Stimulated activated CD4-positive, alpha-beta T cell treated with anti-CD3 and anti-CD28 coated beads, Interleukin-1b, Interleukin-23, amount 100 ng/mL, for 4 hours (primary cell): Measurements from ENCODE around the gene SRPK2.

ENCODE experiments used
- DNase-seq, 2 donors: peaks; one replicate each; pipeline ENCODE4 v3.0.0-alpha.2; 2020; ENCODE audit warnings: low read depth in 2 of 2

Gene SRPK2

GRCh38 chr7:105098863-105099515 is 289.7 kb downstream of the SRPK2 start:
- no peak for DNase-seq

- DNase-seq, result no peak
Measured at GRCh38 chr7:105097619-105098018, 291.1 kb downstream of the SRPK2 start.

- DNase-seq, result no peak
Measured at GRCh38 chr7:105096306-105096705, 292.4 kb downstream of the SRPK2 start.

GRCh38 chr7:105094966-105095365 is 293.8 kb downstream of the SRPK2 start:
- no peak for DNase-seq

- no peak for DNase-seq
Measured at GRCh38 chr7:105088456-105088855, 300.3 kb downstream of the SRPK2 start.

GRCh38 chr7:105087981-105088380 is 300.7 kb downstream of the SRPK2 start:
- DNase-seq, result no peak

- DNase-seq, result no peak
Measured at GRCh38 chr7:105086850-105087249, 301.9 kb downstream of the SRPK2 start.

GRCh38 chr7:105084581-105084980 is 304.1 kb downstream of the SRPK2 start:
- no peak for DNase-seq

- DNase-seq, result no peak
Measured at GRCh38 chr7:105079348-105079747, 309.4 kb downstream of the SRPK2 start.

GRCh38 chr7:105073143-105073542 is 315.6 kb downstream of the SRPK2 start:
- no peak for DNase-seq

- no peak for DNase-seq
Measured at GRCh38 chr7:105068886-105069285, 319.8 kb downstream of the SRPK2 start.

GRCh38 chr7:105067691-105068090 is 321.0 kb downstream of the SRPK2 start:
- no peak for DNase-seq
